RCC 7860 (cell line): ENCODE data around the gene RFPL4AL1.
"Not testable (repeated sequence)": the region's sequence is repeated elsewhere in the genome, so short reads cannot be mapped to it uniquely, and the experiment has no call there.

Experiments used
- DNase-seq: peaks from one replicate; pipeline ENCODE4 v3.0.0-alpha.2; 2015; ENCODE audit warnings: low spot score
- FAIRE-seq: peaks from 2 replicates; lab custom pipeline; 2012; peaks lifted over from hg19 to GRCh38; lab: Jason Lieb, UNC

Gene RFPL4AL1

DNA sequence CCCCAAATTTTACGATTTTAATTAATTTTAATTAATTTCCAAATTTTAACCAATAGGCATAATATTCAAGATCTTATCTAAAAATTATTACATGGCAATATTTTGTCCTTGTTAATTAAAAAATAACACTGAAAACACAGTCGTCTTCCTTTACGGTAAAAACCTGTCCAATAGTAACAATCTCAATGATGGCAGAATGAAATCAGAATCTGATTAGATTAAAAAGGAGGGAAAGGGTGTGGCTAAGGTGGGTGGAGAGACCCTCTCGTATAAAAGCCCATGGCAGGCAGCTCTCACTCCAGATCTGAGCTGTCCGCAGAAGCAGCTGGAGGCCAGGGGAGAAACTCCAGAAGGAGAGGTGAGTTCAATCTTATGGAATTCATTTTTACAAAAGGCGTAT, at the start of gene RFPL4AL1:
RFPL4AL1 (plus strand) TSS at position 301 of the 400 bp plus-strand sequence. CDS start 2,687 bp downstream, outside the sequence.
- FAIRE-seq, DNase-seq: not testable (repeated sequence)

DNA sequence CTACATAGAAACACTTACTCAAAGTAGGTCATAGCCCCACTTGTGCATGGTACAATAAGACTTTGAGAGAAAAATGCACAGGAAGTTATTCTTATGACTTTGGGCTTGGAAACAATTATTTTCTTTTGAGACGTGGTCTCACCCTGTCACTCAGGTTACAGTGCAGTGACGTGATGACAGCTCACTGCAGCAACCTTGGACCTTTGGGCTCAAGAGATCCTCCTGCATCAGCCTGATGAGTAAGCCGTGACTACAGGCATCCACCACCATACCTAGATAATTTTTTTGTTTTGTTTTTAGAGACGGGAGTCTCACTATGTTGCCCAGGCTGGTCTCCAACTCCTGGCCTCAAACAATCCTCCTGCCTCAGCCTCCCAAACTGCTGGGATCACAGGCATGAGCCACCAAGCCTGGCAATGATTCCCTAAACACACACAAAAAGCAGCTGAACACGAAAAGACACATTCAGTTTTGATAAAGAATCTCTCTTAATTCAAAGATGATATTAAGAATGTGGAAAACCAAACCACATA, 48.6 kb upstream of the RFPL4AL1 start:
- DNase-seq: no peak
- FAIRE-seq: no peak

DNA sequence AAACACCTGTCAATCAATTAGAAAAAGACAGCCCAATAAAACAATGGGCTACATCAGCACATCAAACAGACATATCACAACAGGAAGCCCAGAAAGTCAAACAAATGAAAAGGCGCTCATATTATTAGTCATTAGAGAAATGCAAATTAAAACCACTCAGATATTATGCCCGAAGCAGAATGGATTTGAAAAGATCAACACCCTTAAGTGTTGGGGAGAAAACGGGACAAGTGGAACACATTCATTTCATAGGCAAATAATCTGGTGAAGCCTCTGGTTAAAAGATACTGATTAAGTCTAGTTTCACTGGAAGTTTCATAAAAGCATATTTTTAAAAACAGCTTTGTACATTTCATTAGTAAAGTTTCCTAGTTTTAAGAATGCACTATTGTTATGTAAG, 48.1 kb upstream of the RFPL4AL1 start:
- FAIRE-seq: no peak

DNA sequence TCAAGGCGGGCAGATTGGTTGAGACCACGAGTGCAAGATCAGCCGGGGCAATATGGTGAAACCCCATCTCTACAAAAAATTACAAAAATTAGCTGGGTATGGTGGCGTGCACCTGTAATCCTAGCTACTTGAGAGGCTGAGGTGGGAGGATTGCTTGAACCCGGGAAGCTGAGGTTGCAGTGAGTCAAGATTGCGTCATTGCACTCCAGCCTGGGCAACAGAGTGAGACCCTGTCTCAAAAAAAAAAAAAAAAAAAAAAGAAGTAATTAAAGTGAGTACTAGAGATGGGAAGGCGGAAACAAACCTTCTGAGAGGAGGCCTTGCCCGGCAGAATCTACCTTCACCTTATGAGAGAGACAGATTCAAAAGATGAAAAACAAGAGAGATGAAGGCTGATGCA, 45.4 kb upstream of the RFPL4AL1 start:
- DNase-seq: no peak
- FAIRE-seq: no peak

More for the DNA sequence above, 48.1 kb upstream of the RFPL4AL1 start:
- DNase-seq: no peak

DNA sequence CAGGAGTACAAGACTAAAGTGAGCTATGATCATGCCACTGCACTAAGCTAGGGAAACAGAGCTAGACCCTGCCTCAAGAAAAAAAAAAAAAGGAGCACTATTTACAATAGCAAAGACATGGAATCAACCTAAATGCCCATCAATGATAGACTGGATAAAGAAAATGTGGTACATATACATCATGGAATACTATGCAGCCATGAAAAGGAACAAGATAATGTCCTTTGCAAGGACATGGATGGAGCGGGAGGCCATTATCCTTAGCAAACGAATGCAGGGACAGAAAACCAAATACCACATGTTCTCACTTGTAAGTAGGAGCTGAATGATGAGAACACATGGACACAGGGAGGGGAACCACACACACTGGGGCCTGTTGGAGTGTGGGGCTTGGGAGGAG, 38.5 kb upstream of the RFPL4AL1 start:
- not testable (repeated sequence) for FAIRE-seq, DNase-seq

DNA sequence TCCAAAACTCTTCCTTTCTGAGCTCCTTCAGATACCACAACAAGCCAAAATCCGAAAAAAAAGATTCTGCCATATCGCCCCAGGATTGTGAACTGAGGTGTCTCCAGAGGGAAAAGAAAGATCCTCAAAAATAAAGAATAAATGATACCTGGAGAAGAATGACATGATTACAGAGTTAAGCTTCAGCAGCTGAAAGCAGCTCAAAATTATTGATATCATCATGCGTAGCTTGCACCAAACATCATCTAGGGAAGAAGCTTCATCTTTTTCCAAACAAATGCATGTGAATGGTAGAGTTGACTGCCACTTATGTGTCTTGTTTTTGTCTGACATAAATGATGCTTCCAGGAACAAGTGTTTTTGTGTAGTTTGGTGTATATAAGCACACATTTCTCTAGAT, 30.6 kb upstream of the RFPL4AL1 start, which contains the start of gene NLRP9:
NLRP9 (minus strand) TSS at position 101 of the 400 bp plus-strand sequence; CDS start at position 73, 28 bp downstream.
- DNase-seq: no peak
- no peak for FAIRE-seq

DNA sequence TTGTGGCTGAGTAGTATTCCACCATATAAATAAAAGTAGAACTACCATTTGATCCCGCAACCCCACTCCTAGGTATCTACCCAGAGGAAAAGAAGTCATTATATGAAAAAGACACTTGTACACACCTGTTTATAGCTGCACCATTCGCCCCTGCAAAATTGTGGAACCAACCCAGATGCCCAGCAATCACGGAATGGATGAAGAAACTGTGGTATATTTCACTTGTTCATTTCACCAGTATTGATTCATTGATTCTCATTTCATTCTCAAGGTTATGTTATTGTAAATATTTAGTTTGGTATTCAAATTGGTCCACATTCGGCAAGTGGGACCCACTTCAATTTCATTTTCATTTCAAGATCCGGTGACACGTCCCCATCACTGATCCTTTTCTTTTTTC, 18.2 kb upstream of the RFPL4AL1 start:
- DNase-seq (no peak), FAIRE-seq (no peak)

DNA sequence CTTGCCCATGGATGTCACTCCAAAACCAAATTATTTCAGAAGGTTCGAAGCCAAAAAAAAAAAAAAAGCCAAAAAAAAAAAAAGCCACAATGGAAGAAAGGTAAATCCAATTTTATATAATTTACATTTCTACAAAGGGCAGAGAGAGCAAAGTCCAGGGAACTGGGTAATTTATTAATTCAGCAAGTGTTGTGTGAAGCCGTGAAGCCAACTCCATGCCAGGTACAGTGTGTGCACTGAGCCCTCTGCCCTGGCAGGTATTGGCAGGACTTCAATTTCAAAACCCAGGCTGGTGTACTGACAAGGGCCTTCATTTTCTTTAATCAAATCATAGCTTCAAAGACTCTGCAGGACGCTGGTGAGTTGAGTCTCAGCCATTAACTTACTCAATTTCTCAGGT, 15.5 kb upstream of the RFPL4AL1 start:
- DNase-seq: no peak
- FAIRE-seq: no peak

DNA sequence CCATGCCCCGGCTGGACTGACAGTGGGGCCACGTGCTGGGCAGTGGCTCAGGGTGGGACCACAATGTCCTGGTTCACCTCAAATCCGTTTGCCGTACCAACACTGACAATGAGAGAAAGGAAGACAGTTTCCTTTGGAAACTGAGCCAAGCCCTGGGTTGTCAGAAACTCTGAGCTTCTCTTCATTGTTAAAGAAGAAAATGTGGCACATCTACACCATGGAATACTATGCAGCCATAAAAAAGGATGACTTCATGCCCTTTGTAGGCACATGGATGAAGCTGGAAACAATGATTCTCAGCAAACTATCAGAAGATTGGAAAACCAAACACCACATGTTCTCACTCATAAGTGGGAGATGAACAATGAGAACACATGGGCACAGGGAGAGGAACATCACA, 12.1 kb upstream of the RFPL4AL1 start:
- not testable (repeated sequence) for DNase-seq, FAIRE-seq

DNA sequence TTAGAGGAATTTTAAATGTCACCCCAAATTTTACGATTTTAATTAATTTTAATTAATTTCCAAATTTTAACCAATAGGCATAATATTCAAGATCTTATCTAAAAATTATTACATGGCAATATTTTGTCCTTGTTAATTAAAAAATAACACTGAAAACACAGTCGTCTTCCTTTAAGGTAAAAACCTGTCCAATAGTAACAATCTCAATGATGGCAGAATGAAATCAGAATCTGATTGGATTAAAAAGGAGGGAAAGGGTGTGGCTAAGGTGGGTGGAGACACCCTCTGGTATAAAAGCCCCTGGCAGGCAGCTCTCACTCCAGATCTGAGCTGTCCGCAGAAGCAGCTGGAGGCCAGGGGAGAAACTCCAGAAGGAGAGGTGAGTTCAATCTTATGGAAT, 10.1 kb upstream of the RFPL4AL1 start, which contains the start of gene RFPL4A:
RFPL4A (plus strand) TSS at position 301 of the 400 bp plus-strand sequence. CDS start 2,704 bp downstream, outside the sequence.
- FAIRE-seq, DNase-seq: not testable (repeated sequence)

DNA sequence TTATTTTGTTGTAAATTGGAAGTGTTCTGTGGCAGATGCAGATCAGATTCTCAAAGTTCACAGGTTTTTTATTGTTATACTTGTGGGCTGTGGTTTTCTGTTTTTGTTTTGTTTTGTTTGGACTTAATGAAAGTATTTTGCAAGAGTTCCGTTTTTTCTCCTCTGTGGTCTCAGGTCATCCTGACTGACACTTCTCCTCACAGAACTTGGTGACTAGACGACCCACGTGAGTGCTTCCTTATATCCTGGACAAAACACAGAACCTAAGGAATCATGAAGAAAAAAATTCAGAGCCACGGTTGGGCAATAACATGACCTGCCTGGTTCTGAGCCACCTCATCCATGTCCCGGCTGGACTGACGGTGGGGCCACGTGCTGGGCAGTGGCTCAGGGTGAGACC, 2.5 kb upstream of the RFPL4AL1 start:
- FAIRE-seq (no peak), DNase-seq (no peak)

DNA sequence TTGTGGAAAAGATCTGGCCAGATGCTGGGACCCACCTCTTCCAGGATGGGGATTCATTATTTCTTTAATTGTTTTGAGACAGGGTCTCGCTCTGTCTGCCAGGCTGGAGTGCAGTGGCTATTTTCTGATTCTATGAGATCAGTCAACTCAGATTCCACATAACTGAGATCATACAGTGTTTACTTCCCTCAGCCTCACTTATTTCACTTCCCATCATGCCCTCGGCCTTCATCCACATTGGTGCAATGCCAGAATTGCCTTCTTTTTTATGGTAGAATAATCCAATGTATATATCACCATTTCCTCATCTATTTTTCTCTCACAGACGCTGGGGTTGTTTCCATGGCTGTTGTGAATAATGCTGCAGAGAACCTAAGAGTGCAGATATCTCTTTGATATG, 714 bp downstream of the RFPL4AL1 start:
- not testable (repeated sequence) for DNase-seq, FAIRE-seq

DNA sequence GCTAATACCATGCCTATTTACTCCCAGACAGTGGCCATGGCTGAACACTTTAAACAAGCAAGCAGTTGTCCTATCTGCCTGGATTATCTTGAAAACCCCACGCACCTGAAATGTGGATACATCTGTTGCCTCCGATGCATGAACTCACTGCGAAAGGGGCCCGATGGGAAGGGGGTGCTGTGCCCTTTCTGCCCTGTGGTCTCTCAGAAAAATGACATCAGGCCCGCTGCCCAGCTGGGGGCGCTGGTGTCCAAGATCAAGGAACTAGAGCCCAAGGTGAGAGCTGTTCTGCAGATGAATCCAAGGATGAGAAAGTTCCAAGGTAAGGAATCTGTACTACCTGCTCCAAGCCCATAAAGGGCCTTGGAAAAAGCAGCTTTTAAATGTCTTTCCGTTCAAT, 8.6 kb downstream of the RFPL4AL1 start:
- FAIRE-seq (no peak), DNase-seq (no peak)

DNA sequence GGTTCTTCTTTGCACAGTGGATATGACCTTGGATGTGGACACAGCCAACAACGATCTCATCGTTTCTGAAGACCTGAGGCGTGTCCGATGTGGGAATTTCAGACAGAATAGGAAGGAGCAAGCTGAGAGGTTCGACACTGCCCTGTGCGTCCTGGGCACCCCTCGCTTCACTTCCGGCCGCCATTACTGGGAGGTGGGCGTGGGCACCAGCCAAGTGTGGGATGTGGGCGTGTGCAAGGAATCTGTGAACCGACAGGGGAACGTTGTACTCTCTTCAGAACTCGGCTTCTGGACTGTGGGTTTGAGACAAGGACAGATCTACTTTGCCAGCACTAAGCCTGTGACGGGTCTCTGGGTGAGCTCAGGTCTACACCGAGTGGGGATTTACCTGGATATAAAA, 9.4 kb downstream of the RFPL4AL1 start:
- DNase-seq (no peak), FAIRE-seq (no peak)

DNA sequence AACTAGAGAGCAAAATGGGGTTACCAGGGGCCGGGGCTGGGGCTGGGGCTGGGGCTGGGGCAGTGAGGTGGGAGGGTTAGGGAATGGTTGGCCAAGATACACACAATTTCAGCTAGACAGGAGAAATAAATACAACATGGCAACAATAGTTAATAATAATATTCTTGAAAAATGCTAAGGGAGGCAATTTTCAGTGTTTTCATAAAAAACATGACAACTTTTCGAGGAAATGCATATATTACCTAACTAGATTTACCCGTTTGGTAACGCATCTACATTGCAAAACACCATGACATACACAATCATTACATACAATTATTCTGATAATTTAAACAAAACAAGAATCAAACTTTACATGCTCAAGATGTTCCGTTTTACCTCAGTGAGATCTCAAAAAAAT, 12.2 kb downstream of the RFPL4AL1 start:
- no peak for DNase-seq
- FAIRE-seq: no peak

DNA sequence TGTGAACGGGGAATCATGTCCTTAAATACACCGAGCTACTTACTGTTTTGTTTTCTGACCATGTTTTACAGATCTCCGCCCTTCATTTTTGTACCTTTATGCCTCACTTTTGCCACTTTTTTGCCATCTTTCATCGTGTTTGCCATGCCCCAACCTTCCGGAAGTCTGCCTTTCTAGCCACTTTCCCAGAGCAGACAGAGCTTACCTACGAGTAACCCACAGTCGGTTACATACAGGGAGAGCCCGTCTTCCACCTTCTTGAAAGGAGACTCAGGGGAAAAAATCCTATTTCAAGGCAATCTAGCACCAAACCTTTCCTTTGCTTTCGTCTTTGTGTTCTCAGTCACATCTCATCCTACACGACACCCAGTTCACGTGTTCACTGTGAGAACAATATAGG, 26.1 kb downstream of the RFPL4AL1 start:
- DNase-seq: no peak
- FAIRE-seq: no peak

DNA sequence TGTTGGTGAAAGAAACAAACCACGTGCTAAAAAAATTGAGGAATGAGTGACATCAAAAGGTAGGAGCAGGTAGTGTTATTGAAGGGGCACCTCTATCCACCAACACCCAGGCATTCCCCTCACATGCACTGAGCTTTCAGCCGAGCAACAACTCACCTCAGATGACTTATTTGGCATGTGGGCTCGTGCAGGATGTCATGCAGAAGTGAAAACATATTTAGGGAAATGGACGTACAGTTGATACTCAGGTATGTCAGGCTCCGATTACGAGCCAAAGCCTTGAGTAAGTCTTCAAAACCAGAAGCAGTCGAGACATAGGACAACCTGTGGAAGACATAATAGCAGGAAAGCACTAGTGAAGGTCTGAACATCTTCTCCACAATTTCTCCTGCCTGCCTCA, 32.5 kb downstream of the RFPL4AL1 start:
- FAIRE-seq: no peak
- no peak for DNase-seq

DNA sequence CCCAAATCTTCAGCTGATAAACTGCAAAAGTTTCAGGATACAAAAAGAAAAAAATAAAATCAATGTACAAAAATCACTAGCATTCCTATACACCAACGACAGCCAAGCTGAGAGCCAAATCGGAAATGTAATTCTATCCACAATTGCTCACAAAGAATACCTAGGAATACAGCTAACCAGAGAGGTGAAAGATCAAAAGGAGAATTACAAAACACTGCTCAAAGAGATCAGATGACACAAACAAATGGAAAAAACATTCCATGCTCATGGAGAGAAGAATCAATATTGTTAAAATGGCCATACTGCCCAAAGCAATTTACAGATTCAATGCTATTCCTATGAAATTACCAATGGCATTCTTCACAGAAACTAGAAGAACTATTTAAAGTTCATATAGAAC, 33.4 kb downstream of the RFPL4AL1 start:
- no peak for DNase-seq
- FAIRE-seq: no peak

DNA sequence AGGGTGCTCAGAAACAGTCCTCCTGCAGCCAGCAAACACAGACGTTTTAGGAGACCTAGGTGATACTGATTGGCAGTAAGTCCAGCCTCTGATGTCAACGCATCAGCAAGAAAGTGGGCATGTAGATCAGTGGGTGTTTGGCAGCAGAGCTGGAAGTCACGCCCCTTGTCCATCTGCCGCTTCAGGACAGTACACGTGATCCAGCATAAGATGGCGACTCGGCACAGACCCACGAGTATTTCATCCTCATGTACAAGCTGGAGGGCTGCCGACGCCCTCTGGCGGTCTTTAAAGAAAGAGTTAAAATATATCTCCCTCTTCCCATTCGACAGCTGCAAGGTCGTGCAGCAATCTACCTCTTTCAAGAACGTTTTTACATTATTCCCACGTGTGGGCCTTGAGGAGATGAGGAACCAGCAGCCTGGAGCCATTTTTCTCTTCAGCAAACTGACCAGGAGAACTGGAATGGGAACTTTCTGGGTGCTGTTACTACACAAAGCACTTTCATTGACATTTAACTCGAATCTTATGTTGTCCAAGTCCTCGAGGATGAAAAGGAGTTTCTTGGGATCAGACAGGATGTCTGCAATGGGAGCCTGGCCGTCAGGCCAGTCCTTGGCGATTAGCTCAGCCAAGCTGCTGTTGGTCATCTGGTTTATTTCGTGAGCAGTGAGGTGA, 40.6 kb downstream of the RFPL4AL1 start:
- FAIRE-seq (no peak), DNase-seq (peak; percentile 40)

DNA sequence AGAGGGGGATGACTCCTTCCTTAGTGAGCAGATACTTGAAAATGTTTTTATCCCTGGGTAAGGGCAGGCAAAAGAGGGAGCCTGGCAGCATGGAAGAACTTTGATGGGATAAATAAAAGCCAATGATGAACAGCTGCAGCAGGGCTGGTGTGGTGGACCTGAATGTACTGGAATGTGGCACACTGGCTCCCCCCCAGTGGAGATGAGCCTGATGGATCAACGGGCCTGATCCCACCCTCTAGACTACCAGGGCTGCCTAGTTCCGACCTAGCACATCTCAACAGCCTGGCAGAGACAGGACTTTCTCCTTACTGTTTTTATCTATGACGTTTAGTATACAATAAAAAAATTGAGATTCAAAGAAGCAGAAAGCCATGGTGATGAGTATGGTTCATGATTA, 42.4 kb downstream of the RFPL4AL1 start:
- DNase-seq (no peak), FAIRE-seq (no peak)

DNA sequence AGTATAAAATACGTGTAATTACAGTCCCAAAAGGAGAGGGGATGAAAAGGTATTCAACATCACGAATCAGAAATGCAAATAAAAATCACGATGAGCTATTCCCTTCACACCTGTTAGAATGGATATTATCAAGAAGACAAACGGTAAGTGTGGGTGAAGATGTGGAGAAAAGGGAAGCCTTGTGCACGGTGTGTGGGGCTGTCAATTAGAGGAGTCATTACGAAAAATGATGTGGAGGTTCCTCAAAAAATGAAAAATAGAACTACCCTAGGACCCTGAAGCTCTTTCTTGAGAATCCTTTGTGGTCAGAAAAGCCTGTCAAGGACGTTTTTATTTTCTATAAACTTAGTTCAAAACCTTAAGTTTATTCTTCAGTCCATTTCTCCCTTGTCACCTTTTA, 43.5 kb downstream of the RFPL4AL1 start:
- no peak for FAIRE-seq
- no peak for DNase-seq

DNA sequence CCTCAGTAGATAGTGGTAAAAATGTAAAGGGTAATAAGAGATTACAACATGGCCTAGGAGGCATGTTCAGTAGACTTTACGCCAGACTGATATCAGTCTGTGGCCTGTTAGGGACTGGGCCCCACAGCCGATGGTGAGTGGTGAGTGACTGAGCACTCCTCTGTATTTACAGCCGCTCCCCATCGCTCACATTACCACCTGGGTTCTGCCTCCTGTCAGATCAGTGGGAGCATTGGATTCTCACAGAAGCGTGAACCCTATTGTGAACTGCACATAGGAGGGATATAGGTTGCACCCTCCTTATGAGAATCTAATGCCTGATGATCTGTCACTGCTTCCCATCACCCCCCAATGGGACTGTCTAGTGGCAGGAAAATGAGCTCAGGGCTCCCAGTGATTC, 45.0 kb downstream of the RFPL4AL1 start:
- no peak for DNase-seq
- no peak for FAIRE-seq
